ENCODE results near the gene VWC2. TPM values are rescaled to one million over a fixed set of nuclear protein-coding genes. Genes with fewer than 3 reads are reported as not detected.

Gene VWC2
- total and polyA plus RNA-seq, 2 of the 4 experiments (the other 2 are of a cell fraction), result not detected

GRCh38 chr7:49771427-49772176 lies 1.8 kb upstream of the VWC2 start:
- ChIA-PET POLR2A (ENCODE audit: unreplicated experiment) (no interaction called here), CTCF (no interaction called here)
- no peak overlapping the region for H3K4ac ChIP-seq (ENCODE audit: low read depth, low read length)
- H4K8ac ChIP-seq (ENCODE audit: low read depth in 2 of 2, low read length in 2 of 2), result no peak overlapping the region
- no peak overlapping the region for H3K27ac ChIP-seq (ENCODE audit: insufficient read depth, low read length)
- no peak overlapping the region for H2BK5ac ChIP-seq (ENCODE audit: low read depth, low read length, poor library complexity, severe bottlenecking)
- no TSS peak for BruUV-seq (replicated peaks)
- WGBS, 2 experiments (ENCODE audit: extremely low coverage in 2 of 2, insufficient read length in 1 of 2), result no CpG with 5 or more reads among the region's 11 CpGs
- no peak overlapping the region for H4K91ac ChIP-seq (ENCODE audit: insufficient read depth, low read depth, low read length)
- H2BK15ac ChIP-seq (ENCODE audit: low read depth, low read length), result no peak overlapping the region
- no peak for ATAC-seq (ENCODE audit: low read depth)
- TF ChIP-seq NFE2L2 (IDR thresholded peaks at IDR 0.05; ENCODE audit: low read depth, low read length), result no peak
- no peak for TF ChIP-seq ELK1 (IDR thresholded peaks at IDR 0.05; ENCODE audit: borderline replicate concordance, low read depth, low read length)
- no peak for TF ChIP-seq RCOR1 (IDR thresholded peaks at IDR 0.05; ENCODE audit: insufficient replicate concordance, low read length)
- no peak for TF ChIP-seq BHLHE40 (IDR thresholded peaks at IDR 0.05; ENCODE audit: low read depth, low read length)
- TF ChIP-seq POLR2A (IDR thresholded peaks at IDR 0.05; ENCODE audit: low read depth, low read length), result no peak
- TF ChIP-seq CHD1 (IDR thresholded peaks at IDR 0.05; ENCODE audit: low read depth, low read length), result no peak
- TF ChIP-seq MXI1 (IDR thresholded peaks at IDR 0.05; ENCODE audit: borderline replicate concordance, low read depth, low read length), result no peak
- TF ChIP-seq MAFK (IDR thresholded peaks at IDR 0.05; ENCODE audit: low read depth, low read length), result no peak
- TF ChIP-seq FOS (IDR thresholded peaks at IDR 0.05; ENCODE audit: low read depth, low read length), result no peak
- TF ChIP-seq USF2 (IDR thresholded peaks at IDR 0.05; ENCODE audit: low read depth, low read length), result no peak
- H3K4me2 ChIP-seq (ENCODE audit: low read depth, low read length), result no peak overlapping the region
- H3K4me1 ChIP-seq (ENCODE audit: control insufficient read depth, insufficient read depth, low read length), result no peaks in the 10 kb centered on the region
- dilution Hi-C loops (cut with HindIII; ENCODE audit: low sequenced_read_pairs, unreplicated experiment), result no loop called here
- H2BK120ac ChIP-seq (ENCODE audit: low read depth, low read length), result no peak overlapping the region
- no peak overlapping the region for H3K18ac ChIP-seq (ENCODE audit: low read depth, low read length)
- H3K56ac ChIP-seq (ENCODE audit: extremely low read depth, insufficient read depth, low read length), result no peak overlapping the region
- H4K5ac ChIP-seq (ENCODE audit: low read depth, low read length), result no peak overlapping the region
- H3K79me1 ChIP-seq (ENCODE audit: low read depth in 1 of 2, low read length in 2 of 2), result no peaks in the 10 kb centered on the region
- H3K14ac ChIP-seq (replicated peaks; ENCODE audit: low read depth, low read length), result no peak overlapping the region
- peaks cover 2% of the 10 kb centered on the region; the same call in 1 of the 2 replicates for H3K9me3 ChIP-seq (ENCODE audit: control insufficient read depth, insufficient read depth, low read length)
- H3K36me3 ChIP-seq (ENCODE audit: control insufficient read depth, insufficient read depth, low read length), result no peaks in the 10 kb centered on the region
- DNase-seq, result no peak
- H3K23ac ChIP-seq (ENCODE audit: low read depth, low read length), result no peak overlapping the region
- no peak overlapping the region for H2AFZ ChIP-seq (replicated peaks; ENCODE audit: low read length, poor library complexity)
- in situ Hi-C loops (cut with MboI; ENCODE audit: low sequenced_read_pairs), result no loop called here
- no peaks in the 10 kb centered on the region for H3K9me1 ChIP-seq (ENCODE audit: insufficient read depth, low read length)
- H2AK9ac ChIP-seq (replicated peaks; ENCODE audit: low read depth, low read length, poor library complexity), result no peak overlapping the region
- no peak overlapping the region for H2AK5ac ChIP-seq (ENCODE audit: low read depth, low read length)
- no peak overlapping the region for H3K9ac ChIP-seq (ENCODE audit: low read depth, low read length)
- H4K20me1 ChIP-seq (ENCODE audit: insufficient read depth, low read length), result no peaks in the 10 kb centered on the region
- intact Hi-C loops (cut with micrococcal nuclease), result no loop called here
- no peak overlapping the region for H2BK20ac ChIP-seq (ENCODE audit: low read depth, low read length)
- H3K27me3 ChIP-seq (ENCODE audit: control insufficient read depth, insufficient read depth, low read length), result peaks cover 5% of the 10 kb centered on the region; the same call in 1 of the 2 replicates
- H3K4me3 ChIP-seq (ENCODE audit: insufficient read depth, low read depth, low read length), result no peak overlapping the region

All from IMR-90 (cell line).